ENCODE measurements around the gene MYZAP.

DNA sequence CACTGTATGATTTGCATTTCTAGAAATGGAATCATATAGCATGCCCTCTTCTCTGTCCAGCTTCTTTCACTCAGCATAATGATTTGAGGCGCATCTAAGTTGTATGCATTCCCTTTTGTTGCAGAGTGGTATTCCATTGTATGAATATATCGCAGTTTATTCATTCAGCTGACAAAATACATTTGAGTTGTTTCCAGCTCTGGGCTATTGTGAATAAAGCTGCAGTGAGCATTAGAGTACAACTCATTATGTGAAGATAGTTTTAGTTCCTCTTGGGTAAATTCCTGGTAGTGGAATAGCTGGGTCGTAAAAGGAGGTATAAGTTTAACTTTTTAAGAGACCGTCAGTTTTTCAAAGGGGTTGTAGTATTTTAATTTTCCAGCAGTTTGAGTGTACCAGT is 76.3 kb downstream of the MYZAP start:
- TF ChIP-seq, protein P1, sequence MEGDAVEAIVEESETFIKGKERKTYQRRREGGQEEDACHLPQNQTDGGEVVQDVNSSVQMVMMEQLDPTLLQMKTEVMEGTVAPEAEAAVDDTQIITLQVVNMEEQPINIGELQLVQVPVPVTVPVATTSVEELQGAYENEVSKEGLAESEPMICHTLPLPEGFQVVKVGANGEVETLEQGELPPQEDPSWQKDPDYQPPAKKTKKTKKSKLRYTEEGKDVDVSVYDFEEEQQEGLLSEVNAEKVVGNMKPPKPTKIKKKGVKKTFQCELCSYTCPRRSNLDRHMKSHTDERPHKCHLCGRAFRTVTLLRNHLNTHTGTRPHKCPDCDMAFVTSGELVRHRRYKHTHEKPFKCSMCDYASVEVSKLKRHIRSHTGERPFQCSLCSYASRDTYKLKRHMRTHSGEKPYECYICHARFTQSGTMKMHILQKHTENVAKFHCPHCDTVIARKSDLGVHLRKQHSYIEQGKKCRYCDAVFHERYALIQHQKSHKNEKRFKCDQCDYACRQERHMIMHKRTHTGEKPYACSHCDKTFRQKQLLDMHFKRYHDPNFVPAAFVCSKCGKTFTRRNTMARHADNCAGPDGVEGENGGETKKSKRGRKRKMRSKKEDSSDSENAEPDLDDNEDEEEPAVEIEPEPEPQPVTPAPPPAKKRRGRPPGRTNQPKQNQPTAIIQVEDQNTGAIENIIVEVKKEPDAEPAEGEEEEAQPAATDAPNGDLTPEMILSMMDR (IDR thresholded peaks at IDR 0.05): no peak
- TF ChIP-seq POLR2A (IDR thresholded peaks at IDR 0.05): no peak

Measured in heart left ventricle (tissue), 13 donors.